ENCODE results near the gene OSTN.

OSTN gene

GRCh38 chr3:191313296-191313695, 114.3 kb downstream of the OSTN start:
- Histone ChIP-seq H3K36me3 (no peaks in the 10 kb centered on the region), H3K9me3 (ENCODE audit: severe bottlenecking) (no peaks in the 10 kb centered on the region), H3K27ac (no peak overlapping the region), H3K4me3 (ENCODE audit: low read depth, low read length) (no peak overlapping the region), H3K27me3 (ENCODE audit: insufficient read depth, low read depth, severe bottlenecking) (no peaks in the 10 kb centered on the region)
- DNase-seq = no peak
- TF ChIP-seq CTCF (IDR thresholded peaks at IDR 0.05; ENCODE audit: low read depth, low read length) = no peak

- no peaks in the 10 kb centered on the region for H3K27me3 ChIP-seq (ENCODE audit: insufficient read depth, low read depth, severe bottlenecking)
- DNase-seq = no peak
- TF ChIP-seq CTCF (IDR thresholded peaks at IDR 0.05; ENCODE audit: low read depth, low read length) = no peak
- H3K36me3 ChIP-seq = no peaks in the 10 kb centered on the region
- H3K27ac ChIP-seq = no peak overlapping the region
- H3K9me3 ChIP-seq (ENCODE audit: severe bottlenecking) = no peaks in the 10 kb centered on the region
- no peak overlapping the region for H3K4me3 ChIP-seq (ENCODE audit: low read depth, low read length)
Observed at GRCh38 chr3:191314109-191314728, 115.2 kb downstream of the OSTN start.

Measured in WERI-Rb-1 (cell line).